GM10847 (cell line): ENCODE results near the gene PCGF3.

ENCODE experiments used
- POLR2A ChIP-seq: IDR thresholded peaks from 2 replicates; pipeline ENCODE4 v1.6.1; 2011; ENCODE audit not compliant: insufficient read length; ENCODE audit errors: extremely low read depth

The PCGF3 gene

GRCh38 chr4:679629-680028, 26.0 kb upstream of the PCGF3 start:
- no peak for TF ChIP-seq POLR2A

- TF ChIP-seq POLR2A = no peak
These were observed 25.5 kb upstream of the PCGF3 start for GRCh38 chr4:680091-680490.

- TF ChIP-seq POLR2A = no peak
These were observed 25.1 kb upstream of the PCGF3 start for GRCh38 chr4:680551-680927.

GRCh38 chr4:680928-681645, 24.5 kb upstream of the PCGF3 start:
- TF ChIP-seq POLR2A = no peak

GRCh38 chr4:681736-682451, 23.7 kb upstream of the PCGF3 start:
- no peak for TF ChIP-seq POLR2A

GRCh38 chr4:682490-683172, 23.0 kb upstream of the PCGF3 start:
- TF ChIP-seq POLR2A = no peak

- no peak for TF ChIP-seq POLR2A
These were observed 22.3 kb upstream of the PCGF3 start for GRCh38 chr4:683247-683897.

- TF ChIP-seq POLR2A = no peak
These were observed 21.5 kb upstream of the PCGF3 start for GRCh38 chr4:683982-684622.

DNA sequence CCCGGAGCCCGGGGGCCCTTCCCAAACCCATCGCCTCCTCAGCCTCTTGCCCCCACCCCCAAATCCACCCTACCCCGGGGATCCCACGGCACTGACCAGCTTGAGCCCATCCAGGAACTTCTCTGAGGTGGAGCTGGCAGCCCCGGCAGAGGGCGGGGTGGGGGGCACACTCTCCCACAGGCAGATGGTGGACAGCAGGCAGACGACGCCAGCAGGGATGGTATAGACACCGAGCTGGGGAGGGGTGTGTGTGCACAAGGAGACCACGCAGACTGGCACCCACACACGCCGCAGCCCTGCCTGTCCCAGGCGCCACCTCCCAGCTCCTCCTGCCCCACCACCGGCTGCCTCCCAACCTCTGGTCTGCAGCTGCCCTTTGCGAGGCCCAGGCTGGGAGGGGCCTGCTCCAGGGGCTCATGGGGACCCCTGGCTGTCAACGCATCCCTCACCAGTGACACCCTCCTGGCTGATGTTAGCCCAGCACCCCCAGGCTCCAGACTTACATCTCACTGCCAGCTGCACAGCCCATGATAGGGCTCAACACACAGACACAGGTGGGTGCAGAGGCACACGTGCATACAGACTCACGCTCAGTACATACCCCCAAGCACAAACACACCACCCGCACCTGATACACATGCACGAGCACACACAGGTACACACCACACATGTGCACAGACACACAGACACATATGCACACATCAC, 20.9 kb upstream of the PCGF3 start:
- TF ChIP-seq POLR2A = no peak

DNA sequence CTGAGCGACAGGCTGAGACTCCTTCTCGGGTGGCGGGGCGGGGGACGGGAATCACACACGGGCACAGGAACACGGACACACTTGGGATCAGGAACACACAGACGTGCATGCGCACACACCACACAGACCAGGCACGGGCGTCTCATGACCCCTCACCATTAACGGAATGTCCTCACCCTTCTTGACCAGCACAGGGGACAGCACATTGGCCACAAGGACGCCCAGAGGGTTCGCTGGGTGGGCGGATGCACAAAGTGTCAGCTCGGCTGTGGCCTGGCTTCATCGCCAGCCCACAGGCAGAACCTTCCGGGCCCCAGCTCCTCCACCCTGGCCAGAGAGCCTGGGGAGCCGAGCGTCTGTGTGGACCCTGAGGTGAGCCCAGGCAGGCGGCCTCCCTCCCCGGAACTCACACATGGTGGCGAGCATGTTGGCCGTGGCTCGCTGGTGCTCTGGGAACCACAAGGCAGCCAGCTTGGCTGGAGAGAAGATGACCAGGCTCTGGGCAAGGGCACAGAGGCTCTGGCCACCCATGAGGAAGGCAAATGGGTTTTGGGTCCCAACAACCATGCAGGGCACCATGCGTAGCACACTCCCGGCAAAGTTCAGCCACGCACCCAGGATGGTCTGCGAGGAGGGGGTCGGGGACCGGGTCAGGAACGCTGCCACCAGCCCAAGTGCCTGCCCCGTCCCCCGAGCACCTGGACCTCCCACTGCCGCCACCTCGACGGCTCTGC, 19.8 kb upstream of the PCGF3 start:
- no peak for TF ChIP-seq POLR2A

- TF ChIP-seq POLR2A = no peak
These were observed 19.1 kb upstream of the PCGF3 start for GRCh38 chr4:686413-687040.

- no peak for TF ChIP-seq POLR2A
These were observed 18.3 kb upstream of the PCGF3 start for GRCh38 chr4:687048-687970.
